ENCODE results near the gene NOTCH1.

Gene NOTCH1

DNA sequence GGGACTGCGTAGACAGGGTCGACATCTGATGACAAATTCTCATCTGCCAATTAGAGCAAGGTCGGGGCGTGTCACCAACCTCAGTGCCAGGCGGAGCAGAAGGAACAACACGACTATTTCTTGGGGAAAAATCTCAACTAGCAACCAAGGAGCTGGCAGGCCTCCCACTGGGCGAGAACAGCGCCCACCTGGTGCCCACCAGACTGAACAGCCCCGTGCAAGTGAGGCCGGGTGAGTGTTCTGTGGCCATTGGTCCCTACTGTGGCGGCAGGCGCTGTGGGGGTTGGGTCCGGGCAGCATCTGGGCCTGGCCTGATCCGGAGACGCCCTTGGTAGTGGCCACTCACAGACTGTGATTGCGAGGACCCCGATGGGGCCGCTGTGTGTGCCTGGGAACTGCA is 11.5 kb downstream of the NOTCH1 start:
- in situ Hi-C loops (cut with HindIII; ENCODE audit: low sequenced_read_pairs): no loop called here

DNA sequence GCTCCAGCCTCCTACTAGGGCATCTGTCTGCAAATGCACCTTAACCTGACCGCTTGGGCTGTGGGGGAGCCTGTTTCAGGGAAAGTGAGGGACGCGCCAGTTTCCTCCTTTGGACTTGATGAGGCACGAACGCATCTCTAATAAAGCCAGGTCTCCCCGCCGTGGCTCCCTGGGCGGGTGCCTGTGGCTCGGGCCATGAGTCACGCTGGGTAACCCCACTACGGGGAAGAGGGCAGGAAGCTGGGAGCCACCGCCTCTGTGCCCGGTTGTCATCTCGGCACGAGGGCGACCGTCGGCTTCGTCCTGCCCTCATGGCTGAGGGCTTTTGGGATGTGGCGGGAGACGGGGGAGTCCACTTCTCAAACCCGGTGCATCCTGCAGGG is 12.1 kb downstream of the NOTCH1 start:
- in situ Hi-C loops (cut with HindIII; ENCODE audit: low sequenced_read_pairs): no loop called here

DNA sequence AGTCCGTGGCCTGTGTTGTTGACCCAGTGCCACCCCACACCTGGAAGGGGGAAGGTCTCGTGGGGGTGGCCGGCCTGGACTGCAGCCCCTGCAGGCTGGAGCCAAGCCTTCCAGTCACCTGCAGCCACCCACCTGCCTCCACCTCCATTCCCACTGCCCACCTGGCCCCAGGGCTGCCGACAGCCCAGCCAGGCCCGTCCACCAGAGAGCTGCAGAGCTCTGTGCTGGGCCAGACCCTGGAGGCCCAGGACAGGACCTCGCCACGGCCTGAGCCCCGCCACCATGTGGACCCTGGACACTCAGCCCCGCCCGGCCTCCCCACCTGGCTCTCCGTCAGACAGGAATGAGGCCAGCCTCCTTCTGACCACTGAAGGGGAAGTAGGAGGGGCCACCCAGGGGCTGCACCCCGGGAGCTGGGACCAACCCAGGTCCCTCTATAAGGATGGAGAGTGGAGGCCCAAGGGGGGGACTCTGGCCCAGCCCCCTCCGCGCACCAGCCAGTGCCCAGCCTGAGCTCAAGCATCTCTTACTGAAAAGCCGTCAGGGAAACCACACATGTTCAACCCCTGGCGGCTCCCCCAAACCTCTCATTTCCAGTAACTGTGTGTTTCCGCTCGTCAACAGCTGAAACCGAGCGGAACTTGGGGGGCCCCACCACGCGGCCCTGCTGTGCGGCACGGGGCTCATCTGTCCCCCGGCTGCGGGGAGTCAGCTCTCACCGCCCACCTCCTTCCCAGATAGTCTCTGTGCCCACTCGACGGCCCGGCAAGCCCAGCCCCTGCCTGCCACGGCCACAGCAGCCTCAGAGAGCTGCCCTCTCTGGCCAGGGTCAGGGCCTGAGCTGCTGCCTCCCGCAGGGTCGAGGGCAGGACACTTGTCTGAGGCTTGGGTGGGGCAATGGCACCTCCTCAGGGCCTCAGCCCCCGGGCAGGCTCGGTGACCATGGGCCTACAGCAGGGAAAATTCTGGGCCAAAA is 12.8 kb downstream of the NOTCH1 start:
- in situ Hi-C loops (cut with HindIII; ENCODE audit: low sequenced_read_pairs): no loop called here

DNA sequence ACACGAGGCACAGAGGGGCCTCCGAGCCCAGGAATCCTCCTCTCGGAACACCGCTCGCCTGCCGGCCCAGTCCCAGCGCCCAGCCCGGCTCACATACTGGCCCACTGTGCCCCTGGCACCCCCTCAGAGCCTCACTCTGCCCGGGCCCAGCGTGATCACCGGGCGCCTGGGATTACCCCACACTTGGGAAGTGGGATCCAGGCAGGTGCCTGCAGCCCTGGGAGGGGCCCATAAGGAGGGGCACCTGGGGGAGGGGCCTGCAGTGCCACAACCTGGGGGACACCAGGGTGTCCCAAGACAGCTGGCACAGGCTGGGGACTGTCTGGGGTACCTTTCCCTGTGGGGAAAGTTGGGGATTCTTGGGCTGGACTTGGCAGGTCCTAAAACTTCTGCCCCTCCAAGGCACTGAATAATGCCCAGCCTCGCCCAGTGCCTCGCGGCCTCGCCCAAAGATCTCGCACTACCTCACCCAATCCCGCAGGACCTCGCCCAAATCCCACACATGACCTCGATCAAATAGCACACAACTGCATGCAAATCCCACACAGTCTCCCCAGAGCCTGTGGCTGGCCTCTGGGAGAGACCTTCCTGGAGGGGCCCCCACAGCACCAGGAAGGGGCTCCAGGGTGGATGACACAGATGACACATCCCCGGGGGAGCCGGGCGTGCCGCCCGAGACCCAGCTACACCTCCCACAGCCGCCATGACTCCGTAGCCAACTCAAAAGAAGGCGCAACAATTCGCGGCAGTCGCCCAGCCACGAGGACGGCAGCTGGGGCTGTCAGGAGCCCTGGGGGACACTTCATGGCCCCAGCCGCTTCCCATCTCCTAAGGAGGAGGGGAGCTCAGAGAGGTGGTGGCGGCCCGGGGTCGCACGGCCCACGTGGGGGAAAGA is 13.7 kb downstream of the NOTCH1 start:
- in situ Hi-C loops (cut with HindIII; ENCODE audit: low sequenced_read_pairs): no loop called here

DNA sequence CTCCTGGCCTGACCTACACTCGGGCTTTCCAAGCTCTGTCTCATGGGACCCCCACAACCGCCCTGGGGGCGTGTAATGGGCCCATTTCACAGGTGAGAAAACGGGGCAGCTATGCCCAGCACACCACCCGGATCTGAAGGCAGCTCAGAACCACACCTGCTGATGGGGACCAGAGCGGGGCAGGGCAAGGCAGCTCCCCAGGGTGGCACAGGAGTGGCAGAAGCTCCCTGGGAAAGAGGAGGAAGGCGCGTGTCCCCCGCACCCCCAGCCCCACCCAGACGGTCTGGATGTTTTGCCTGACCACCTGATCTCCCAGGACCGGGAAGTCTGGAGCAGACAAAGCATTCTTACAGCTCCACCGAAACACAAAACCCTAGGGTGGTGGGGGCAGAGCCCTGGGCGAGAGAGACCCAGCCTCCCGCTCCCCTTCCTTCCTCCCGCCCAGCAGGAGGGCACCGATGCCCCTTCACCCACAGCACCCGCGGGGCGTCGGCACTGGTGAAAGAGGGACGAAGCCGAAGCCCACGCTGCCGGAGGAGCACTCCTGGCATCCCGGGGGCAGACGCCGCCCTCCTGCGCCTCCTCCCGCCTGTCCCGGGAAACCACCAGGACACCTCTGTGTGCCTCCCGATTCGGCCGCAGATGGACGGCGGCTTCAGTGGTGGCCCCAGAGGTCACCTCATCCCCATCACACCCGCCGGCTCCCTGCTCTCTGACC is 14.5 kb downstream of the NOTCH1 start:
- in situ Hi-C loops (cut with HindIII; ENCODE audit: low sequenced_read_pairs): no loop called here

DNA sequence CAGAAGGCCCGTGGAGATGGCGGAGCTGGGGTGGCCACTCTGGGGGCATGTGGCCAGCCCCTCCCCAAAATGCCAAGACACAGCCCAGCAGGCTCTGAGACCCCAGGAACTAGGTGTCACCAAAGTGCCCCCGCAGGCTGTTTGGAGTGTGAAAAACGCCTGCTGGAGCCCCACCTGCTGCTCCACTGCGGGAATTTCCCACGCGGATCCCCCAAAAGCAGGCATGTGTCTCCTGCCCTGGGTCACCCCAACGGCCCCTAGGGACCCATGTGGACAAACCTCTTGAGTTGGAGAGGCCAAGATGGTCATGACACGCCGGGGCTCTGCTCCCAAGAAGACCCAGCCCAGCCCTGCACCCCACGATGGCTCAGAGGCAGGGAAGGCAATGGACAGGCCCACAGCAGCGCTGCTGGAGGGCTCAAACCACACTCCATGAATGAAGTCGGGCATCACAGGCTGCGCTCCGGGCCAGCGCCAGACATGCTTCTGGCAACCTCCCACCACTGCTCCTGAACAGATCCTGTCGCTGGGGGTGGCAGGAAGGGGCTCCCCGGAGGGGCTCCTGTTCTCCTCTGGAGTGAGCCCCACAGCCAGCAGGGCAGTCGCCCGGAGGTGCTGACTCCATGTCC is 15.3 kb downstream of the NOTCH1 start:
- in situ Hi-C loops (cut with HindIII; ENCODE audit: low sequenced_read_pairs): no loop called here

DNA sequence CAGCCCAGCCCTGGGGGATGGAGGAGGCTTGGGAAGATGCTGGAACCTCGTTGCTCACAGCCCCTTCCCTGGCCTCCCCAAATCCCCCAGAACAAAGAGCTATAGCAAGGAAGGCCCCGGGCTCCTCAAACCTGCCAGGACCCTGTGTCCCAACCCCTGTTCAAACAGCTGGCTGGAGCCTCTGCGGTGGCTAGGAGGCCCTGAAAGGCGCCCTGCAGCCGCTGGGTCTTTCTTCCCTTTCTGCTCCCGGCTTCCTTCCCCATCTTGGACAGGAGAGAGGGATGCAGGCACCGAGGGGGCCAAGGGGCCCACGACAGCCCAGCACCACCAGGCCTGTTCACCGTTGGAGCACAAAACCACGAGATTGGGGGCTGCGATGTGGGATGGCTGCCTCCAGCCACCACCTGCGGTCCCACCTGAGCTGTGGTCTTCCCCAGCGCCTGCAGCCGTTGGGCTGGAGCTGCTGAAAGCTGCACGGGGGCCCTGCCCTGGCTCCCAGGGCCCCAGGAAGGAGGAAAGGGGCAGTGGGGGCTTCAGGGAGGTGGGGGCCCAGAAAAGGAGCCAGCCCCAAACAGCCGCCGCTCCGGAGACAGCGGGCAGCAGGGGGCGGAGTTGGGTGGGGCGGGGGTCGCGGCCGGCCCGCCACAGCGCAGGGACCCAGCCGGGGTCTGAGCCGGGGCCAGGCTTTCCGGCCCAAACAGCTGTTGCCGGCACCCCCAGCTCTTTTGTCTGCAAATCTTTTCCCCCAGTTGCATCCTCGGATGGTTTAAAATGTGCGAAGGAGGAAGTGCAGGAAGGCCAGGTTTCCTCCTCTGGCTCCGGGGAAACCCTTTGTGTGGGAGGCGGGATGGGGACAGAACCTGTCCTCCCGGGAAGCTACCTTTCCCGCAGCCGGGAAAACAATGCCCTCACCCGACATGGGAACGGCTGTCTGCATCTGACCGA is 16.1 kb downstream of the NOTCH1 start:
- in situ Hi-C loops (cut with HindIII; ENCODE audit: low sequenced_read_pairs): no loop called here

DNA sequence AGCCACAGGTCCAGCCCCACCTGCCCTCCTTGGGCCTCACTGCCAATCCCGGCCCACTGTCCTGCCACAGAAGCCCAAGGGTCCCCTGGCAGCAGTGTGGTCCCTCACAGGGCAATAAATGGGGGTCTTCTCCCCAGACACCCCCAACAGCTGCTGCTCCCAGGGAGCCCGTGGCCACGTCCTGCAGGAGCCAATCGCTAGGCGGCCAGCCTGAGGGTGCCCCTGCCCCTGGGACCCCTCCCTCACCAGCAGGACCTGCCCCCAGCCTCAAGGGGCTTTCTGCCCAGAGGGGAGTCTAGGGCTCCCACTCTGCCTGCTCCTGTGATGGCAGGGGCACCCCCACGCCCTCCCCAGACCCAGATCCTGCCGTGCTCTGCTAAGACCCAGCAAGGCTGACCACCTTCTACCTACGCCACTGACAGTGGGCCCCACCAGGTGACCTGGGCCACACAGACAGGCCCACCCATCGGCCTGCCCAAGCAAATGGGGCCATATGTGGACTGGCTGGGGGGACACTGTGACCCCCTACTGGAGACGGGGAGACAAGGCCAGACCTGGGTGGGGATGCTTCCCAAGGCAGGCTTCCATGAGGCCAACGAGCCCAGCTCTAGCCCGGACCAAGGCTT is 17.0 kb downstream of the NOTCH1 start:
- in situ Hi-C loops (cut with HindIII; ENCODE audit: low sequenced_read_pairs): no loop called here

DNA sequence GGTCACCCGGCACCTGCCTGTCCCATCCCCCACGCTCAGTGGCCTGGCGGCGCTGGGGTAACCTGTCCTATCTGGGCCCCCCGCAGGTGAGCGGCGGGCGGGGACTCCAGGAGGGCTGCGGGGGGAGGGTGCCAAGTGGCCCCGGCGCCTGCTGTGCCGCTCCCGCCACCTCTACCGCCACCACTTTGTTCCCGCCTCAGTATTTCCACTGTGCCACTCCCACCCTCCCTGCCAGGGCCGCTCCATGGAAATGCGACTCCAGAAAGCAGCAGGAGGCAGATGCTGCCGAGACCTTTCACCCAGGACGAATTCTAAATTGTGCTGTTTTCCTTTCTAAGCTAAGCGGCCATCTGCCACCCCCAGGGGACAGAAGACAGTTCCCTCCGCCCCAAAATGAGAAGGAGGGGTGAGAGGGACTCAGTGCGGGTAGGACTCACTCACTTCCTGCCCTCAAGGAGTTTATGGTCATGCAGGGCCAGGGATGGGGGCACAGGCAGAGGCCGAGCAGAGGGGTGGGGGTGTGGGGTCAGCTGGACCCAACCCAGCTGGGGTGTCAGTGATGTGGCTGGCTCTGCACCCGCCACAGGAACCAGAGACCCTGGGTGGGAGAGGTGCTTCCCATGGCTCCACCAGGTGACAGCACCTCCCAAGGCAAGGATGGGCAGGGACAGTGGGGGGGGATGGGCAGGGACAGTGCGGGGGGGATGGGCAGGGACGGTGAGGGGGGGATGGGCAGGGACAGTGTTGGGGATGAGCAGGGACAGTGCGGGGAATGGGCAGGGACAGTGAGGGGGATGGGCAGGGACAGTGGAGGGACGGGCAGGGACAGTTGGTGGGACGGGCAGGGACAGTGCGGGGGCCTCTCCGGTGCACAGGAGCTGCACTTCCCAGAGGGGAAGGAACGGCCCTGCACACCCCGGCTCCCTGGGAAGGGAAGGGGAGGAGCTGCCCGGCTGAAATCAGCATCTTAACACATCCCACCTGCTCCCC is 17.8 kb downstream of the NOTCH1 start:
- in situ Hi-C loops (cut with HindIII; ENCODE audit: low sequenced_read_pairs): no loop called here

DNA sequence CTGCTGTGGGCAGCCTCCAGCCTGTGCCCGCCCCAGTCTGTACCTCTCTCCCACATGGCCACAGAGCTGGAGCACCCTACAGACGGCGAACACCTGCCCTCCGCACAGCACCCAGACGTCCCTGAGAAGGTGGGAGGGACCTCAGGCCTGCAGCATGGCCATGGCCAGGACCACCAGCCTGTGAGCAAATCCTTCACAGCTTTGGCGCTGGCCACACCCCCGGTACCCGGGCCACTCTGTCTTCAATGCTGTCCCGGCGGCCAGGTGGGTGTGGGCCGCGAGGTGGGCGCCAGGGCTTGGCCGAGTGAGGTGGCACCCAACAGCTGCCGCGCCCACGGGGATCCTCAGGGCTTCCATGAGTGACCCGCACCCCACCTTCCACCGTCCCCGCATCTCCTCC is 18.7 kb downstream of the NOTCH1 start:
- in situ Hi-C loops (cut with HindIII; ENCODE audit: low sequenced_read_pairs): no loop called here

DNA sequence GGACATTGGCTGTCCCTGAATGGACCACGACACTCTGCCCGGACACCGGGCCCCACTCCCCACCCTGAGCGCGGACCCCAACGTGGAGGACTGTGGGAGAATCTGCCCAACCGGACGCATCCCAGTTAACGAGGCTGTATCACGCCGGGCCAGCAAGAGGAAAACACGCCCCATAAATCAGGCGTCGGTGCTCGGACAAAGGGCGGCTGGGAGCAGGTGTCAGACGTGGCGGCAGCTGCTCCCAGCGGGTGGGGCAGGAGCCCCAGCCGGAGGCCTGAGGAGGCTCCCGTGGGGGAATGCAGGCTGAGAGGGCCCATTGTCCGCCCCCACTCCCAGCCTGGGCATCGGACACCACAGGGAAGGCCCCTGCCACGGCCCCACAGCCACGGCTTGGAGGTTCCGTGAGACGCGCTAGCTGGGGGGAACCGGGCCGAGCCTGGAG is 19.2 kb downstream of the NOTCH1 start:
- in situ Hi-C loops (cut with HindIII; ENCODE audit: low sequenced_read_pairs): no loop called here

DNA sequence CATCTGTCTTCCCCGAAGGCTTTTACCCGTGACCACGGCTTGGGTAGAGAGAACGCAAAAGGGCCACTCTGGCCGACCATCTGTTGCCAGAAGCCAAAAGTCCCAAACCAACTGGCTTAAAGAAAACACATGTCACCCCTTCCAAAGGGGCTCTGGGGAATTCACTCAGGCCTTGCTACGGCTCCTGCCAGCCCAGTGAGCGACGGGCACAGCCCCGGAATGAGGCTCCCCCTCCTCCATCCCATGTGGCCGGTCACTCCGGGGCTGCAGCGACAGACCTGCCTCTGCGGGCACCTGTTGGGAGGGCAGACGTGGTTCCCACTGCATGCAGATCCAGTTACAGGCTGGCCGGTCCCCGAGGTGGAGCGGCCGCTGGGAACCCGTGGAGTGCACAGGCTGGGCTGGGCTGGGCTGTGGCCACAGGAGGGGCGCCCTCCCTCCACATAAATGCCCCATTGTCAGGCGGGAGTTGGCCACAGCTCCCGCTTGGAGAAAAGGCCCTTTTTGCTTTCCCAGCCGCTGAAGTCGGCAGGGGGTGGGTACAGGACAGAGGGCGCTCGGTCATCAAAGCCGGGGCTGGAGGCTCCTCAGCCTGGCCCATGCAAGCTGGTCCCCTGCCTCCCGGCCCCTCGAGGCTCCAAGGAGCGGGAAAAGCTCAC is 19.9 kb downstream of the NOTCH1 start:
- in situ Hi-C loops (cut with HindIII; ENCODE audit: low sequenced_read_pairs): no loop called here

DNA sequence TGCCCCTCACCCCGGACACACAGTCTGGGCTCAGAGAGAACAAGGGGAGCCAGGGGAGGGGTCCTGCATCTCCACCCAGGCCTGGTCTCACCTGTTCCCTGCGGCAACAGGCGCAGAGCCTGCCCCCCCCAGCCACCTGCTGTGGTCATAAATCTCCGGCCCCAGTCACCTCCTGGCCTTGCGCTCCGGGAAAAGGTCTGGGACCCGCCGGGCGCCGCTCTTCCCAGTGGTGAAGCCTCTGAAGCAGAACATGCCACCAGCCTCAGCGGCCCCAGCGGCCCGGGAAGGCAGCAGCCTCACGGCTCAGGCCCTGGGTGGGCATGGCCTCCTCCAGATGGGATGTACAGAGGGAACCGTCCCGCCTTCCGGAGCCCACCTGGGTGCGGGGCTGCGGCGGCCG is 20.6 kb downstream of the NOTCH1 start:
- in situ Hi-C loops (cut with HindIII; ENCODE audit: low sequenced_read_pairs): no loop called here

DNA sequence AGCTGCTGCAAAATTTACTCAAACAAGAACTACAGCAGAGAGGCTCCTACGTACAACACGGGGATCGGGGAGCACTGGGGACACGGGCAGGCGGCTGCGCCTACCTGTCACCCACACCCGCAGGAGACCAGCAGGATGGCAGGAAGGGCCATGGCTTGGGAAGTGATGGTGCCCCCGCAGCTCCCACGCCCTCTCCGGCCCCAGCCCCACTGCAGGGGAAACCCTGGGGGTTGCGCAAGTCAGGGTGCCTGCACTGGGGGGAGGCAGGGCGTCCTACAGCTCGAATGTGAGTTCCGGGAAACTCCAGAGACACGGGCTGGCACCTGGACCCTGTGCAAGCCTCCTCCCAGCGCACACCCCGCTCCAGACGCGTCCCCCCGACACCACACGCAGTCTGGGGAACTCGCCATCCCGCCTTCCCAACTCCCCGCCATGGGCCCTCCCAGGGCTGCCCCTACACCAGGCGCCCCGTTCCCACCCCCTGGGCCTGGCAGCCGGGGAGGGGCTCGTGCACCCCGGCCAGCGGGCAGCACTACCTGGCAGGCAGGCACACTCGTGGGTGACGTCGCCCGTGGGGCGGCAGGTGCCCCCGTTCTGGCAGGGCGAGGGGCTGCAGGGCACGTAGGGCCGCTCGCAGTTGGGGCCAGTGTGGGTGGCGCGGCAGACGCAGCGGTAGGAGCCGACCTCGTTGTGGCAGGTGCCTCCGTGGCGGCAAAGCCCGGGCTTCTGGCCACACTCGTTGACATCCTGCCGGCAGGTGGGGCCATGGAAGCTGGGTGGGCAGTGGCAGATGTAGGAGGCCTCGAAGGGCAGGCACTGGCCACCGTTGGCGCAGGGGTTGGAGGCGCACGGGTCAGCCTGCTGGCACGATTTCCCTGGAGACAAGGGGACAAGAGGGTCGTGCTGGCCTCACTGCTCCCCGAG is 23.3 kb downstream of the NOTCH1 start:
- in situ Hi-C loops (cut with HindIII; ENCODE audit: low sequenced_read_pairs): no loop called here

DNA sequence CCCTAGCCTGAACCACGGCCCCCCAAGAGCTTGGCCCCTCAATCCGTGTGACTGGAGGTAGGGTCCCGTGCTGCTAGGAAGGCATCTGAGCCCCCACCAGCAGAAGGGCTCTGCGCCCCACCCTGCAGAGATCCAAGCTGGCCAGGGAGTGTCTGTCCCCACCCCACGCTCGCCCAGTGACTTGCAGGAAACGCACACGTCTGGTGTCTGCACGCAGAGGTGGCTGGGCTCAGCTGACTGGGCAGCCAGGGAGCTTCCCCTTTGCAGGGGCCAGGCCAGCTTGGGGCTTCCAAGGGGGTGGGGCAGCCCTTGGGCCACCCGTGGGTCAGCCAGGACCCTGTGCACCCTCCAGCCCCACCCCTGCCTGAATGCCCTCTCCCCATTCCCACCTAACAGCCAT is 24.3 kb downstream of the NOTCH1 start:
- in situ Hi-C loops (cut with HindIII; ENCODE audit: low sequenced_read_pairs): no loop called here

DNA sequence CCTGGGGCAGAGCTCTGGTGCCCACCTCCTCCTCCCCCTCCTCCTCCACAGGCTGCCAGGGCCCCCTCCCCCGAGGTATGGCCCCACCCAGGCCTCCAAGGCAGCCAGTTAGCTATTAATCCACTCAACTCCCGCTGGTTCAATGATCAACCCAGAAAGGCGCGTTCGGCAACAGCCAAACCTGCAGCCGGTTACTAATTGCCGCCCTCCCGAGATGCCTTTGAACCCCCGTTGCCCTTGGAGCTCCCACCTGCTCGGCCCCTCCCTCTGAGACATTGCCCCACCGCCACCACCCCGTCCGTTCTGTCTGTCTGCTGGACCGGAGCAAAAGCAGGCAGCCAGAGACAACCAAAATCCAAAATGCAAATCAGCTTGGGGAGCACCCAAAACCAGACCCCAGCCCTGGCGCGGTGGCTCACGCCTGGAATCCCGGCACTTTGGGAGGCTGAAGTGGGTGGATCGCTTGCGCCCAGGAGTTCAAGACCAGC is 25.8 kb downstream of the NOTCH1 start:
- in situ Hi-C loops (cut with HindIII; ENCODE audit: low sequenced_read_pairs): no loop called here

Measured in DLD1 (cell line).